IMR-90 (cell line): ENCODE results near the gene LDAF1. TPM values are rescaled to one million over a fixed set of nuclear protein-coding genes. Genes with fewer than 3 reads are reported as not detected.

Experiments used
- ATAC-seq: fragments of 200-7000 bp; cut with Tn5 transposase; 2 replicates; pipeline ENCODE4 v1.9.1; 2020; ENCODE audit warnings: low read depth, mild to moderate bottlenecking, moderate library complexity
- BruUV-seq: library from RNA; stranded (reverse); fragments of 400-500 nt; replicated peaks from 2 replicates; lab custom pipeline; 2021; lab: Mats Ljungman, UMichigan
- CTCF ChIA-PET: fragments of 300-600 bp; formaldehyde crosslinking; extraction: SDS; loops from one replicate; lab custom pipeline; 2021; ENCODE audit warnings: antibody characterized with exemption; lab: Yijun Ruan, JAX
- POLR2A ChIA-PET: fragments of 300-600 bp; sonication (Branson Sonifier 250); formaldehyde crosslinking; loops from one replicate; lab custom pipeline; 2022; ENCODE audit warnings: antibody characterized with exemption; ENCODE audit not compliant: unreplicated experiment; lab: Charles Lee
- DNase-seq: peaks from one replicate; pipeline ENCODE4 v3.0.0; 2013
- H2AFZ ChIP-seq: replicated peaks from 2 replicates; pipeline ENCODE3; 2013; ENCODE audit warnings: low read length, mild to moderate bottlenecking; ENCODE audit not compliant: poor library complexity
- H2AK5ac ChIP-seq: 2 replicates; pipeline ENCODE4 v1.6.1; 2013; ENCODE audit warnings: low read depth, low read length, inconsistent platforms
- H2AK9ac ChIP-seq: replicated peaks from 2 replicates; pipeline ENCODE3; 2013; ENCODE audit warnings: mild to moderate bottlenecking, low read depth, low read length, moderate library complexity; ENCODE audit not compliant: poor library complexity
- H2BK120ac ChIP-seq: 2 replicates; pipeline ENCODE4 v1.6.1; 2013; ENCODE audit warnings: low read depth, low read length, inconsistent platforms
- H2BK15ac ChIP-seq: 3 replicates; pipeline ENCODE4 v1.6.1; 2013; ENCODE audit warnings: low read depth, low read length, inconsistent platforms
- H2BK20ac ChIP-seq: 2 replicates; pipeline ENCODE4 v1.6.1; 2013; ENCODE audit warnings: low read depth, mild to moderate bottlenecking, inconsistent platforms, low read length, moderate library complexity
- H2BK5ac ChIP-seq: 2 replicates; pipeline ENCODE4 v1.6.1; 2013; ENCODE audit warnings: mild to moderate bottlenecking, low read depth, low read length, inconsistent platforms; ENCODE audit not compliant: poor library complexity, severe bottlenecking
- H3K14ac ChIP-seq: replicated peaks from 2 replicates; pipeline ENCODE4 v1.6.1; 2013; ENCODE audit warnings: low read depth, low read length, inconsistent platforms
- H3K18ac ChIP-seq: 2 replicates; pipeline ENCODE4 v1.6.1; 2013; ENCODE audit warnings: low read depth, low read length, control low read depth
- H3K23ac ChIP-seq: 2 replicates; pipeline ENCODE4 v1.6.1; 2013; ENCODE audit warnings: low read depth, low read length, inconsistent platforms
- H3K27ac ChIP-seq: 2 replicates; pipeline ENCODE4 v1.5.1; 2013; ENCODE audit warnings: mild to moderate bottlenecking, control low read depth, low read length; ENCODE audit not compliant: insufficient read depth
- H3K27me3 ChIP-seq: 2 replicates; pipeline ENCODE4 v1.6.1; 2013; ENCODE audit warnings: low read length; ENCODE audit not compliant: control insufficient read depth, insufficient read depth
- H3K36me3 ChIP-seq: 2 replicates; pipeline ENCODE4 v1.6.1; 2013; ENCODE audit warnings: low read length, mixed read lengths; ENCODE audit not compliant: control insufficient read depth, insufficient read depth
- H3K4ac ChIP-seq: 2 replicates; pipeline ENCODE4 v1.6.1; 2013; ENCODE audit warnings: low read depth, low read length, inconsistent platforms
- H3K4me1 ChIP-seq: 2 replicates; pipeline ENCODE4 v1.6.1; 2013; ENCODE audit warnings: low read length, mixed read lengths; ENCODE audit not compliant: control insufficient read depth, insufficient read depth
- H3K4me2 ChIP-seq: 2 replicates; pipeline ENCODE4 v1.6.1; 2013; ENCODE audit warnings: low read depth, mild to moderate bottlenecking, control low read depth, low read length, moderate library complexity
- H3K4me3 ChIP-seq: 2 replicates; pipeline ENCODE4 v1.5.1; 2013; ENCODE audit warnings: low read depth, mild to moderate bottlenecking, control low read depth, low read length, moderate library complexity; ENCODE audit not compliant: insufficient read depth
- H3K56ac ChIP-seq: 2 replicates; pipeline ENCODE4 v1.6.1; 2013; ENCODE audit warnings: low read length, inconsistent platforms; ENCODE audit not compliant: insufficient read depth; ENCODE audit errors: extremely low read depth
- H3K79me1 ChIP-seq, 2 experiments: 2 replicates each; pipeline ENCODE4 v1.6.1; 2013; ENCODE audit warnings: low read length in 2 of 2, inconsistent platforms in 1 of 2, low read depth in 1 of 2
- H3K9ac ChIP-seq: 2 replicates; pipeline ENCODE4 v1.6.1; 2013; ENCODE audit warnings: low read depth, low read length, control low read depth
- H3K9me1 ChIP-seq: 2 replicates; pipeline ENCODE4 v1.6.1; 2013; ENCODE audit warnings: low read length, inconsistent platforms; ENCODE audit not compliant: insufficient read depth
- H3K9me3 ChIP-seq: 2 replicates; pipeline ENCODE4 v1.6.1; 2013; ENCODE audit warnings: low read length; ENCODE audit not compliant: control insufficient read depth, insufficient read depth
- H4K20me1 ChIP-seq: 2 replicates; pipeline ENCODE4 v1.6.1; 2013; ENCODE audit warnings: low read length, inconsistent platforms; ENCODE audit not compliant: insufficient read depth
- H4K5ac ChIP-seq: 2 replicates; pipeline ENCODE4 v1.6.1; 2013; ENCODE audit warnings: mild to moderate bottlenecking, low read depth, low read length, control low read depth
- H4K8ac ChIP-seq, 2 experiments: 2 replicates each; pipeline ENCODE4 v1.6.1; 2013; ENCODE audit warnings: low read depth in 2 of 2, low read length in 2 of 2, control low read depth in 1 of 2, inconsistent platforms in 1 of 2
- H4K91ac ChIP-seq: 2 replicates; pipeline ENCODE4 v1.6.1; 2013; ENCODE audit warnings: low read depth, low read length, inconsistent platforms; ENCODE audit not compliant: insufficient read depth
- BHLHE40 ChIP-seq: fragments of 150-350 bp; IDR thresholded peaks from 2 replicates; pipeline ENCODE4 v1.6.1; 2016; ENCODE audit warnings: mild to moderate bottlenecking, low read depth, low read length
- CEBPB ChIP-seq: IDR thresholded peaks from 2 replicates; pipeline ENCODE4 v1.6.1; 2012; ENCODE audit warnings: low read depth, low read length, improper control_type of control experiment
- CHD1 ChIP-seq: IDR thresholded peaks from 2 replicates; pipeline ENCODE4 v1.6.1; 2012; ENCODE audit warnings: low read depth, low read length, improper control_type of control experiment
- FOS ChIP-seq: fragments of 150-350 bp; IDR thresholded peaks from 2 replicates; pipeline ENCODE4 v1.6.1; 2016; ENCODE audit warnings: low read depth, low read length
- MAFK ChIP-seq: IDR thresholded peaks from 2 replicates; pipeline ENCODE4 v1.6.1; 2012; ENCODE audit warnings: low read depth, low read length, improper control_type of control experiment
- MAZ ChIP-seq: IDR thresholded peaks from 2 replicates; pipeline ENCODE4 v1.6.1; 2012; ENCODE audit warnings: low read depth, mild to moderate bottlenecking, low read length, improper control_type of control experiment, moderate library complexity, borderline replicate concordance
- MXI1 ChIP-seq: IDR thresholded peaks from 2 replicates; pipeline ENCODE4 v1.6.1; 2012; ENCODE audit warnings: low read depth, mild to moderate bottlenecking, low read length, moderate library complexity, borderline replicate concordance
- NFE2L2 ChIP-seq: fragments of 150-350 bp; IDR thresholded peaks from 2 replicates; pipeline ENCODE4 v1.6.1; 2016; ENCODE audit warnings: low read depth, mild to moderate bottlenecking, low read length
- POLR2A ChIP-seq: IDR thresholded peaks from 2 replicates; pipeline ENCODE4 v1.6.1; 2012; ENCODE audit warnings: mild to moderate bottlenecking, low read depth, low read length
- RAD21 ChIP-seq: IDR thresholded peaks from 2 replicates; pipeline ENCODE4 v1.6.1; 2012; ENCODE audit warnings: low read length, improper control_type of control experiment
- RCOR1 ChIP-seq: IDR thresholded peaks from 2 replicates; pipeline ENCODE4 v1.6.1; 2012; ENCODE audit warnings: mild to moderate bottlenecking, low read length, improper control_type of control experiment; ENCODE audit not compliant: insufficient replicate concordance
- RFX5 ChIP-seq: IDR thresholded peaks from 2 replicates; pipeline ENCODE4 v1.8.0; 2012; ENCODE audit warnings: low read depth, mild to moderate bottlenecking, low read length, moderate library complexity
- SMC3 ChIP-seq: fragments of 150-350 bp; IDR thresholded peaks from 2 replicates; pipeline ENCODE4 v1.6.1; 2016; ENCODE audit warnings: low read depth, mild to moderate bottlenecking, antibody characterized with exemption, low read length, moderate library complexity
- WGBS, 2 experiments: methylation state at CpG; one replicate each; pipeline versions ENCODE4 v1.1.5 to v1.1.7; 2013; ENCODE audit warnings: missing lambda C conversion rate in 2 of 2; ENCODE audit not compliant: insufficient read length in 1 of 2; ENCODE audit errors: extremely low coverage in 2 of 2; 5-methylcytosine and 5-hydroxymethylcytosine counted together
- dilution Hi-C: fragments of 300-500 bp; cut with HindIII; formaldehyde crosslinking; loops from one replicate; pipeline ENCODE4 v1.14.3; 2018; ENCODE audit warnings: low sequenced_read_pairs; ENCODE audit not compliant: unreplicated experiment
- in situ Hi-C: fragments of 300-500 bp; cut with MboI; formaldehyde crosslinking; loops from 3 replicates; pipeline ENCODE4 v1.14.3; 2019; ENCODE audit warnings: low sequenced_read_pairs, inconsistent platforms, mixed read lengths
- intact Hi-C: fragments of 100-400 bp; cut with micrococcal nuclease; formaldehyde crosslinking; loops from 2 replicates; pipeline ENCODE4 v1.10.0; 2022
- polyA plus RNA-seq, 3 experiments: library from polyadenylated mRNA; depleted of rRNA; stranded (reverse); fragments of >200 nt; gene quantifications; 2 replicates each; pipeline ENCODE4 v1.2.3, GENCODE V29; 2012; ENCODE audit warnings: low replicate concordance in 1 of 3
- total RNA-seq: library from RNA; depleted of rRNA; stranded (reverse); fragments of >200 nt; gene quantifications from 2 replicates; pipeline ENCODE4 v1.2.3, GENCODE V29; 2012
- TF ChIP-seq, protein P1 (sequence below): fragments of 150-350 bp; IDR thresholded peaks from 2 replicates; pipeline ENCODE4 v1.6.1; 2017; ENCODE audit warnings: mild to moderate bottlenecking, antibody characterized with exemption, low read length, low read depth
- TF ChIP-seq, protein P2 (sequence below): fragments of 150-350 bp; IDR thresholded peaks from 2 replicates; pipeline ENCODE4 v1.6.1; 2016; ENCODE audit warnings: low read depth, mild to moderate bottlenecking, low read length, moderate library complexity, borderline replicate concordance
- TF ChIP-seq, protein P3 (sequence below): conservative IDR thresholded peaks from 2 replicates; pipeline ENCODE4 v1.5.1; 2012; ENCODE audit warnings: mild to moderate bottlenecking, low read depth, low read length, improper control_type of control experiment

LDAF1 gene
- total and polyA plus RNA-seq, 2 of the 4 experiments (the other 2 are of a cell fraction): 21.0 to 62.2 TPM

DNA sequence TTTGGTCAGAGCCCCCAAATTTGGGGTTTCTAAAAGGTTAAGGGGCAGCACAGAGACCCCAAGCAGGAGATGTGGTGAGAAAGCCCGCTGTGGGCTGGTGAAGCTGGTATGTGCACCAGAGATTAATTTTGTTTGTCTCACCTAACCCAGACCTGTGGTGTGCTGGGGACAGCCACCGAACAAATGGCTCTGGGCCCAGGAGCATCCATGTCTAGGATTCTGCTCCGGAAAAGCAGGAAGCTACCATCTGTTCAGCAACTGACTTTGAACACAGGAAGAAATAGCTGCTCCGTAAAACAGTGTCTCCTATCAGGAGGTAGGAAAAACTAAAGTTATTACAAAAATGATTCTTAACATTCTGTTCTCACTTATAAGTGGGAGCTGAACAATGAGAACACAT is 55.6 kb downstream of the LDAF1 start:
- no peak overlapping the region for H3K9ac ChIP-seq
- H3K4me2 ChIP-seq: no peak overlapping the region
- no peak overlapping the region for H3K4ac ChIP-seq
- no peak overlapping the region for H3K4me3 ChIP-seq
- no peak overlapping the region for H4K5ac ChIP-seq
- no peaks in the 10 kb centered on the region for H3K4me1 ChIP-seq
- no peak overlapping the region for H2BK120ac ChIP-seq
- no peak overlapping the region for H4K8ac ChIP-seq
- CTCF ChIA-PET: no interaction called here
- WGBS, 2 experiments: no CpG with 5 or more reads among the region's 4 CpGs
- H4K91ac ChIP-seq: no peak overlapping the region
- no peak overlapping the region for H2AK9ac ChIP-seq
- TF ChIP-seq, protein P1, sequence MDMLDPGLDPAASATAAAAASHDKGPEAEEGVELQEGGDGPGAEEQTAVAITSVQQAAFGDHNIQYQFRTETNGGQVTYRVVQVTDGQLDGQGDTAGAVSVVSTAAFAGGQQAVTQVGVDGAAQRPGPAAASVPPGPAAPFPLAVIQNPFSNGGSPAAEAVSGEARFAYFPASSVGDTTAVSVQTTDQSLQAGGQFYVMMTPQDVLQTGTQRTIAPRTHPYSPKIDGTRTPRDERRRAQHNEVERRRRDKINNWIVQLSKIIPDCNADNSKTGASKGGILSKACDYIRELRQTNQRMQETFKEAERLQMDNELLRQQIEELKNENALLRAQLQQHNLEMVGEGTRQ: no peak
- TF ChIP-seq, protein P2, sequence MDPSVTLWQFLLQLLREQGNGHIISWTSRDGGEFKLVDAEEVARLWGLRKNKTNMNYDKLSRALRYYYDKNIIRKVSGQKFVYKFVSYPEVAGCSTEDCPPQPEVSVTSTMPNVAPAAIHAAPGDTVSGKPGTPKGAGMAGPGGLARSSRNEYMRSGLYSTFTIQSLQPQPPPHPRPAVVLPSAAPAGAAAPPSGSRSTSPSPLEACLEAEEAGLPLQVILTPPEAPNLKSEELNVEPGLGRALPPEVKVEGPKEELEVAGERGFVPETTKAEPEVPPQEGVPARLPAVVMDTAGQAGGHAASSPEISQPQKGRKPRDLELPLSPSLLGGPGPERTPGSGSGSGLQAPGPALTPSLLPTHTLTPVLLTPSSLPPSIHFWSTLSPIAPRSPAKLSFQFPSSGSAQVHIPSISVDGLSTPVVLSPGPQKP: no peak
- no peak for TF ChIP-seq RCOR1
- TF ChIP-seq SMC3: no peak
- no peak for TF ChIP-seq FOS
- TF ChIP-seq BHLHE40: no peak
- TF ChIP-seq MAZ: no peak
- TF ChIP-seq CHD1: no peak
- no peak for TF ChIP-seq NFE2L2
- no peak for TF ChIP-seq POLR2A
- TF ChIP-seq RAD21: no peak
- no peak for TF ChIP-seq RFX5
- no peak for TF ChIP-seq CEBPB
- no peak for TF ChIP-seq MXI1
- TF ChIP-seq, protein P3, sequence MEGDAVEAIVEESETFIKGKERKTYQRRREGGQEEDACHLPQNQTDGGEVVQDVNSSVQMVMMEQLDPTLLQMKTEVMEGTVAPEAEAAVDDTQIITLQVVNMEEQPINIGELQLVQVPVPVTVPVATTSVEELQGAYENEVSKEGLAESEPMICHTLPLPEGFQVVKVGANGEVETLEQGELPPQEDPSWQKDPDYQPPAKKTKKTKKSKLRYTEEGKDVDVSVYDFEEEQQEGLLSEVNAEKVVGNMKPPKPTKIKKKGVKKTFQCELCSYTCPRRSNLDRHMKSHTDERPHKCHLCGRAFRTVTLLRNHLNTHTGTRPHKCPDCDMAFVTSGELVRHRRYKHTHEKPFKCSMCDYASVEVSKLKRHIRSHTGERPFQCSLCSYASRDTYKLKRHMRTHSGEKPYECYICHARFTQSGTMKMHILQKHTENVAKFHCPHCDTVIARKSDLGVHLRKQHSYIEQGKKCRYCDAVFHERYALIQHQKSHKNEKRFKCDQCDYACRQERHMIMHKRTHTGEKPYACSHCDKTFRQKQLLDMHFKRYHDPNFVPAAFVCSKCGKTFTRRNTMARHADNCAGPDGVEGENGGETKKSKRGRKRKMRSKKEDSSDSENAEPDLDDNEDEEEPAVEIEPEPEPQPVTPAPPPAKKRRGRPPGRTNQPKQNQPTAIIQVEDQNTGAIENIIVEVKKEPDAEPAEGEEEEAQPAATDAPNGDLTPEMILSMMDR: no peak
- TF ChIP-seq MAFK: no peak
- H3K23ac ChIP-seq: no peak overlapping the region
- H3K27ac ChIP-seq: no peak overlapping the region
- POLR2A ChIA-PET: no interaction called here
- H3K36me3 ChIP-seq: no peaks in the 10 kb centered on the region
- intact Hi-C loops: no loop called here
- H2AFZ ChIP-seq: peak overlapping the region; percentile 48
- BruUV-seq: no TSS peak
- no peak overlapping the region for H2BK20ac ChIP-seq
- no peaks in the 10 kb centered on the region for H3K9me1 ChIP-seq
- H2BK5ac ChIP-seq: no peak overlapping the region
- ATAC-seq (no peak), DNase-seq (no peak)
- H2AK5ac ChIP-seq: no peak overlapping the region
- no peak overlapping the region for H3K18ac ChIP-seq
- no peaks in the 10 kb centered on the region for H4K20me1 ChIP-seq
- H2BK15ac ChIP-seq: no peak overlapping the region
- no peak overlapping the region for H3K14ac ChIP-seq
- no peak overlapping the region for H3K56ac ChIP-seq
- peaks cover 17% of the 10 kb centered on the region for H3K27me3 ChIP-seq
- H3K9me3 ChIP-seq: no peaks in the 10 kb centered on the region
- in situ Hi-C loops: no loop called here
- H3K79me1 ChIP-seq: no peaks in the 10 kb centered on the region
- dilution Hi-C loops: no loop called here
